GM21723 (cell line): ENCODE data around the gene BLACAT1.
"Not testable (repeated sequence)": the region's sequence is repeated elsewhere in the genome, so short reads cannot be mapped to it uniquely, and the experiment has no call there.

Experiments used
- ATAC-seq: cut with Tn5 transposase; IDR thresholded peaks from one replicate; pipeline ENCODE4 v1.9.1; 2021; ENCODE audit warnings: mild to moderate bottlenecking, moderate library complexity; ENCODE audit not compliant: unreplicated experiment

BLACAT1 gene

DNA sequence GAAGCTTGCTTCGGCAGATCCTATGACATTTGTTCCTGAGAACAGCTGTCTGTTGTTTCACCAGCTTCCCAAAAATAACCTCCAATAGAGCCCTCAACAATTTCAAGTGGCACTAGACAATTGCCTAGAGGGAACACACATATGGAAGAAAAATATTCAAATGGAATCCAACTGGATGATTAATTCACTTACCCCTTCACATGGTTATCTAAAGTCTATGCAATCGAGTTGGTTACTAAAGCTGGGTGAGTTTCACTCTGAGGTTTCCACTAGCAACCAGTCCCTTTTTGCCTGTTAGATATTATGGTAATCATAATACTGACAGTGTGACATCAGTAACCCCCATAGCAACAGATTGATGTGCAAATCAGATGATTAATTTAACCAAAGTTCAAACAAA lies 34.0 kb downstream of the BLACAT1 start, which contains the start of gene LEMD1:
LEMD1 (minus strand) TSS at position 259 of the 400 bp plus-strand sequence. CDS start 1,520 bp downstream, outside the sequence.
- ATAC-seq: no peak

DNA sequence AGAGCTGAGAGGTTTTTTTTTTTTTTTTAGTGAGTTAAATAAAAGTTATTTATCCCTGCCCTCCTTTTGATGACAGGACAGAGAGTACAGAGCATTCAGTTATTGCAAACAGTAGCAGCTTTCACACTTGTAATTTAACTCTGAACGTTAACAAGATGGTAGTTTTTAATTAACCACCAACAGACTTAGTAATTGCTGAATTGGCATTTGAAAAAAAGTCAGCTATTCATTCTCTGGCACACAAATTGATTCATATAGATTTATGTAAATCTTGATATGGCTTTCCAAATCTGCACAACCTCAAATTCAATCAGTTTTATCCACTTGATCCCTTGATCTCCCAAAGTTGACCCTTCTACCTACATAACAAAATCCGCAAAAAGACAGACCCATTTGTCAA lies 34.9 kb downstream of the BLACAT1 start:
- no peak for ATAC-seq

DNA sequence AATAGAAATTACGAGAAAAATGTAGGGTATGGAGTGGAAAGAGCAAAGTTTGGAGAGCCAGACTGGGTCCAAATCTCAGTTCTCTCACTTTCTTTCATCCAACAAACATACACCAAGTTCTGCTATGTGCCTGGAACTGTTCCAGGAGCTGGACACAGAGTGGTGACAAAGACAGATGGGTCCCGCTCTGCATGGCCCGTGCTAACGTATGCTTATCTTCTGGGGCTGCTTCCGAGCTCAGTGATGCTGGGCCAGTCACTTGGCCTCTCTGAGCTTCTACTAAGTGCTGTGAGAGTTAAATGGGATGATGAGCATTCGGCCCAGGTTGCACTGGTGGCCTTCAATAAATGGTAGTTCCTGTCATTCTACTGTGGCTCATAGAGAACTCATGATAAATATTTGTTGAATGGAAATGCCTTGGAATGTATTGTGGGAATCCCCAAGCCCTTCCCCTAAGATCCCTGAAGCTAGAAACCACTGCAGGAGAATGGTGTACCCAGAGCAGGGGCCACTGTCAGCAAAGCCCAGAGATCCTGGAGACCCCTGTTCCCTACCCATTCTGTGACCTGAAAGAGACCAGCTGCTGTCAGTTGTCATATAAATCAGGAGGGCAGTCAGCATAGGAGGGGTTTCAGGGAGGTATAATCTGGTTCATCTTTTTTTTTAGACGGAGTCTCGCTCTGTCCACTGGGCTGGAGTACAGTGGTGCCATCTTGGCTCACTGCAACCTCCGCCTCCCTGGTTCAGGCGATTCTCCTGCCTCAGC lies 37.8 kb downstream of the BLACAT1 start:
- ATAC-seq: no peak

DNA sequence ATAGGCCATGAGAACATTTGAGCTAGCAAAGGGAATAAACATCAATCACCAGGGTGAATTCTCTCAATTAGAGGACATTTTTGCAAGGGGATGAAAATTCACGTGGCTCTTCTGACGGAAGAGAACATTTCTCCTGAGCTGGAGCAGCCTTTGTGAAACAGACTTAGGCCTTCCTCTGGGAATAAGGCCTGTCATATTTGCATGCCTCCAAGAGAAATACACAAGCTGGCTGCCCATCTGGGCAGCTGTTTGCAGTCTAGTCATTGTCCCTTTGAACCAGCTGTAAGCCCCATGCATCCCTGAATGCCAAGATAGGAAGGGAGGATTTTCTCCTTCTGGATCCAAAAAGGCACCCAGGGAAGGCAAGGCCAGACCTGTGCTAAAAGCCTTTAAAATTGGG lies 39.5 kb downstream of the BLACAT1 start:
- no peak for ATAC-seq

DNA sequence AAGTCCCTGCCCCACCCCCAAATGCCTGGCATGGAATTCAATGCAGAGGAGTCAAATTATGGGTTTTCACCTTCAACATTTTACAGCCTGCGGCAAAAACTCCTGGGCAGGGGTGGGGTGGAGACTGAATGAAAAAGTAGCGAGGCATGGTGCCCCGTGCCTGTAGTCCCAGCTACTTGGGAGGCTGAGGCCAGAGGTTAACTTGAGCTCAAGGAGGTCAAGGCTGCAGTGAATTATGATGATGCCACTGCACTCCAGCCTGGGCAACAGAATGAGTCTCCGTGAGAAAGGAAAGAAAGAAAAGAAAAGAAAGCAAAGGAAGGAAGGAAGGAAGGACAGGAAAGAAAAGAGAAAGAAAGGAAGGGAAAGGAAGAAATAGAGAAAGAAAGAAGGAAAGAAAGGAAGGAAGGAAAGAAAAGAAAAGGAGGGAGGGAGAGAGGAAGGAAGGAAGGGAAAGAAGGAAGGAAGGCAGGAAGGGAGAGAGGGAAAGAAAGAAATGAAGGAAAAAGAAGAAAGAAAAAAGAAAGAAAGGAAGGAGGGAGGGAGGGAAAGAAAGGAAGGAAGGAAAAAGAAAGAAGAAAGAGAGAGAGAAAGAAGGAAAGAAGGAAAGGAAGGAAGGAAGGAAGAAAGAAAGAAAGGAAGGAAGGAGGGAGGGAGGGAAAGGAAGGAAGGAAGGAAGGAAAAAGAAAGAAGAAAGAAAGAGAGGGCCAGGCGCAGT lies 45.1 kb downstream of the BLACAT1 start:
- no peak for ATAC-seq

DNA sequence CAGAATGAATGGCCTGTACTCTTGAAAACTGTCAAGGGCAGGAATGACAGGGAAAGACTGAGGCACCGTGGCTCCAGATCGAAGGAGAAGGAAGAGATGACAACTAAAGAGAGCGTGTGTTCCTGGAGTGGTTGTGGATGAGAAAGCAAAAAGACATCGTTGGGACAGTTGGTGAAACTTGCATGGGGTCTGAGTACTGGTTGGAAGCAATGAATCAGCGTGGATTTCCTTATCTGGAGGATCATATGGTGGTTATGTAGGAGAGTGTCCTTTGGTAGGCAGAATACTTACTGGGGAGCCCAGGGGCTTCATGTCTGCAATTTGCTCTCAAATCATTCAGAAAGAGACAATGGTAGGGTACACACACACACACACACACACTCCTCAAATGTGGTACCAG lies 47.9 kb downstream of the BLACAT1 start:
- no peak for ATAC-seq

DNA sequence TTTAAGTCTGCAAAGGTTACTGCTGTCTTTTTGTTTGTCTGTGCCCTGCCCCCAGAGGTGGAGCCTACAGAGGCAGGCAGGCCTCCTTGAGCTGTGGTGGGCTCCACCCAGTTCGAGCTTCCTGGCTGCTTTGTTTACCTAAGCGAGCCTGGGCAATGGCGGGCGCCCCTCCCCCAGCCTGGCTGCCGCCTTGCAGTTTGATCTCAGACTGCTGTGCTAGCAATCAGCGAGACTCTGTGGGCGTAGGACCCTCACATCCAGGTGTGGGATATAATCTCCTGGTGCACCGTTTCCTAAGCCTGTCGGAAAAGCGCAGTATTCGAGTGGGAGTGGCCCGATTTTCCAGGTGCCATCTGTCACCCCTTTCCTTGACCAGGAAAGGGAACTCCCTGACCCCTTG lies 49.6 kb downstream of the BLACAT1 start:
- ATAC-seq: not testable (repeated sequence)
